HG02678 (cell line): ENCODE results near the gene DGCR8.

ENCODE experiments used
- ATAC-seq: cut with Tn5 transposase; IDR thresholded peaks from one replicate; pipeline ENCODE4 v1.9.1; 2021; ENCODE audit warnings: mild to moderate bottlenecking, moderate library complexity; ENCODE audit not compliant: unreplicated experiment

The DGCR8 gene

GRCh38 chr22:20089226-20089976 is 9.4 kb downstream of the DGCR8 start:
- no peak for ATAC-seq

GRCh38 chr22:20089977-20090729 is 10.1 kb downstream of the DGCR8 start:
- no peak for ATAC-seq

- ATAC-seq, result no peak
Measured at GRCh38 chr22:20090730-20091240, 10.7 kb downstream of the DGCR8 start.

GRCh38 chr22:20091690-20092476 is 11.8 kb downstream of the DGCR8 start:
- no peak for ATAC-seq

- ATAC-seq, result no peak
Measured at GRCh38 chr22:20092477-20092854, 12.4 kb downstream of the DGCR8 start.

- no peak for ATAC-seq
Measured at GRCh38 chr22:20093418-20094196, 13.6 kb downstream of the DGCR8 start.

DNA sequence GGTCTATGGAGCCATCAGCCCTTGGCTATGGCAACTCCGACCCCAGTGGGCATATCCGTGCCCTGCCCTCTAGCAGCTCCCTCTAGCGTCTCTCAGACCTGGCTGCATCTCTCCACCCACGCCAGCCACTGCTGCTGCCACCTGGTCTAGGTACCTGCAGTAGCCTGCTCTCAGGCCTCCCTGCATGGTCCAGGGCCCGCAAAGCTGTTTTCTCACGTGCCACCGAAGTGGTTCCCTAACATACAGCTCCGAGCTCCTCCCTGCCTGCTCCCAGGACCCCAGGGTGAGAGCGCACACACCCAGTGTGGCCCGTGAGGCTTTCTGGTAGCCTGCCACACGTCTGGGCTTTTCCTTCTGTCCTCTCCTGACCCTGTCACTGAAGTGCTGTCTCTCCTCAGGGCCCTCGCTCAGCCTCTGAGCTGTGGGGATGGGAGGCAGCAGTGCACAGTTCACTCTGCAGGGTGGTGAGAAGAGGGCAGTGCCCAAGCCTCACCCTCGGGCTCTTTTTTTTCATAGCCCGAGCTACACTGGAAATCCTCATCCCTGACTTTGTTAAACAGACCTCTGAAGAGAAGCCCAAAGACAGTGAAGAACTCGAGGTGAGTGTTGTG is 14.3 kb downstream of the DGCR8 start:
- no peak for ATAC-seq

GRCh38 chr22:20095521-20095920 is 15.5 kb downstream of the DGCR8 start:
- no peak for ATAC-seq

DNA sequence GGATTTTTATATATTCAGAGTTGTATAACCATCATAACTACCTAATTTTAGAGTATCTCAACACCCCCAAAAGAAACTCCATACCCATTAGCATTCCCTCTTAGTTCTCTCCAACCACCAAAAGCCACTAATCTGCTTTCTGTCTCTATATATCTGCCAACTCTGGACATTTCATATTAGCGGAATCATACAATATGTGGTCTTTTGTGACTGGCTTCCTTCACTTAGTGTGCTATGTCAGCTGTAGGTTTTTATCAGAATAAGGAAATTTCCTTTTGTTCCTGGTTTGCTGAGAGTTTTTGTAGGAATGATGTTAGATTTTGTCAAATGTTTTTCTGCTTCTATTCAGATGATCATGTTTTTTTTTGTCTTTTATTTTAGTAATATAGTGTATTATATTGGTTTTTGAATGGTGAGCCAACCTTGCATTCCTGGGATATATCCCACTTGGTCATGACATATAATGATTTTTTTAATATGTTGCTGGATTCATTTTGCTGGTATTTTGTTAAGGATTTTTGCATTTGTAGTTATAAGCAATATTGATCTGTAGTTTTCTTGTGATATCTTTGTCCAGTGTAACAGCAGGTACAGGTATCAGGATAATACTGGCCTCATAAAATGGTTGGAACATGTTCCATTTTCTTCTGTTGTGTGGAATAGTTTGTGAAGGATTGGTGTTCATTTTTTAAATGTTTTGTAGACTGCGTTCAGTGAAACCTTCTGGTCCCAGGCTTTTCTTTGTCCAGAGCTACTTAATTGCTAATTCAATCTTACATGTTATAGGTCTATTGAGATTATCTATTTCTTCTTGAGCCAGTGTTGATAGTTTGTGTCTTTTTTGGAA is 16.8 kb downstream of the DGCR8 start:
- no peak for ATAC-seq

GRCh38 chr22:20099099-20099711 is 19.2 kb downstream of the DGCR8 start:
- ATAC-seq, result no peak

- ATAC-seq, result no peak
Measured at GRCh38 chr22:20101638-20102037, 21.6 kb downstream of the DGCR8 start.

DNA sequence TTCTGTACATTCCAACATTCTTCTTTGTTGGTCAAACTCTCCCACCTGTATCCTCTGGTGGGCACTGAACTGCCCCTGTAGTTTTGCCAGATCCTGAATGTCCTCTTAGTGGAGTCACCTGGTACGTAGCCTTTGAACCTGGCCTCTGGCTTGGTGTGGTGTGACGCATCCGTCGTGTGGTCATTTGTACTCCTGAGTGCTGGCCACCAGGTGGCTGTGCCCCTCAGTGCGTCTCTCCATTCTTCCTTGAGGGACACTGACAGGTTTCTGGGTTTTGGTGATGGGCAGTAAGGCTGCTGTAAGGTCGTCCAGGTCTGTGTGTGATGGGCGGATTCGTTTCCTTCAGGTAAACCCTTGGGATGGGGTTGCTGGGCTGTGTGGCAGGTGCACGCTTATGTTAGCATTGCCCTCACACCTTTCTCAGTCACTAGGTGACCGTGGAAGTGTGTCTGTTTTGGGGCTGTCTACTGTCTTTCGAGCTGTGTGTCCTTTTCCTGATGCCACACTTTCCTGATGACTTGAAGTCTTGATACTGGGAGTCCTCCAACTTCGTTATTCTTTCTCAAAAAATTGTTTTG is 22.3 kb downstream of the DGCR8 start:
- ATAC-seq, result no peak

DNA sequence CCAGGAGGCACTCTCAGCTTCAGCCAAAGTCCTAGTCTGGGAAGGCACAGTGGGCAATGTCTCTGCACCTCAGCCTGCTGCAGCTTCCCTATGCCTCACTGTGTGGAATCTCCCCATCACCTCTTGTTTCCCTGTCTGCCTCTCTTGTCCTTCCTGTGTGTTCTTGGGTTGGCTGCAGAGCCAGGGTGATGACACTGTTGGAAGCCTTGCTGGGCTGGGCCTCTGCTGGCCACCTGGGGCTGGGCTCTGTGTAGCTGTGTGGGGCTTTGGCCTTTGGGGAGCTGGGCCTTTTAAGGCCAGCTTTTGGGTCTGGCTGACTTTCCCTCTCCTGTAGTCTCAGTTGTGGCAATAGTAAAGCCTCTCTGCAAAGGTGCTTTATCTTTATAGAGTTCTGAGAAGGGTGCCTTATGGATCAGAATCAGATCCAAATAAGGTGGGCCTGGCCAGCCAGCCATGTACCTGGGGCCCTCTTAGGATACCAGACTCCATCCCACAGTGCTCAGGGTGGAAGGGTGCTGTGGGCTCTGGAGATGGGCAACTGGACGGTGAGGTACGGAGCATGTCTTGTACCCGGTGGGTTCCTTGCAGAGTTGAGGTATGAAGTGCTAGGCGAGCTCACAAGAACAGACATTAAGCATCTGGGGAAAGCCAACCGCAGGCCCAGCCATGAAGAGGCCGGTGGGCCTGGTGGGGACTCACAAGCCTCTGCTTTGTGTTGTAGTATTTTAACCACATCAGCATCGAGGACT is 25.6 kb downstream of the DGCR8 start:
- ATAC-seq, result no peak

DNA sequence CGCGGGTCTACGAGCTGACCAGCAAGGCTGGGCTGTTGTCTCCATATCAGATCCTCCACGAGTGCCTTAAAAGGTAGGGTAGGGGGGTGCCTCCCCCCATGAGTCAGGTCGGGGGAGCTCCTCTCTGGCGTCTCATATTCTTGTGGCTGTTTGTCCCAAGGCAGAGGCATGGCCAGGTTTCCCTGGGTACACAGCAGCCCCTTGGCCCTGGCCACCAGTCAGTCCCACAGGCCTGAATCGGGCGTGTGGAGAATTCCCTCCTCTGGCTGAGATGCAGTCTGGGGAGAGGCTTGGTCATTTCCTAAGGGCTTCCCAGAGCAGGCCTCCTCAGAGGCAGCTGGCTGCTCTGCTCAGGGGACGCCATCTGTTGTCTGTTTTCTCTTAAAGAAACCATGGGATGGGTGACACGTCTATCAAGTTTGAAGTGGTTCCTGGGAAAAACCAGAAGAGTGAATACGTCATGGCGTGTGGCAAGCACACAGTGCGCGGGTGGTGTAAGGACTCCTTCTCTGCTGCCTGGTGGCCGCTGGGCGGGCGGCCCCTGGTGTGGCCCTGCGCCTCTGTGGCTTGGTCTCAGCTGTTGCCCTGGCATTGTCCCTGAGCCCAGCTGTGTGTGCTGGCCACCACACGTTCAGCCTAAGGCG is 26.3 kb downstream of the DGCR8 start:
- ATAC-seq, result no peak

GRCh38 chr22:20106849-20107237 is 26.8 kb downstream of the DGCR8 start:
- no peak for ATAC-seq

DNA sequence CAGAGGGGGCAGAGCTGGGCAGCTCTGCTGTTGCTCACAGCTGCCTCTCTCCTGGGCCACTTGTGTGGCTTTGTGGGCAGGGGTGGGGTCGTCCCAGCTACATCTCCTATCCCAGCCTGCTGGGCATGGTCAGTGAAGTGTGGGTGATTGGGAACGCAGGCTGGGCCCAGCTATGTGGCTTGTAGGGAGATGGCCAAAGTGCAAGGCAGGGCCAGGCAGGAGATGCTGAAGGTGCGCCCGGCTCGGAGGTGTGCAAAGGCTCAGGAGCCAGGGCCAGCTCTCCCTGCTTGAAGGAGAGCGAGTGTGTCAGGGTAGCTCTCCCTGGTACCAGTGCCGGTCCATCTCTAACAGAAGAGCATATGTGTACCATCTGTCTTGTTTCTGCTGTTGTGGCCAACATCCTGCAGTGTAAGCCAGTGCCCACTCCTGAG is 27.4 kb downstream of the DGCR8 start:
- ATAC-seq, result no peak
